Stomach smooth muscle (tissue), 2 donors: ENCODE measurements around the gene PYGM.

ENCODE experiments used
- H3K27ac ChIP-seq: one replicate; pipeline ENCODE4 v1.7.0; 2013; ENCODE audit warnings: mild to moderate bottlenecking, low read length, inconsistent platforms
- H3K27me3 ChIP-seq, 2 donors: one replicate each; pipeline ENCODE4 v1.7.0; 2013; ENCODE audit warnings: low read length in 2 of 2; ENCODE audit not compliant: insufficient read depth in 2 of 2, control insufficient read depth in 1 of 2
- H3K36me3 ChIP-seq, 2 donors: one replicate each; pipeline ENCODE4 v1.7.0; 2013; ENCODE audit warnings: low read length in 2 of 2; ENCODE audit not compliant: control insufficient read depth in 2 of 2, insufficient read depth in 2 of 2
- H3K4me1 ChIP-seq: one replicate; pipeline ENCODE4 v1.7.0; 2013; ENCODE audit warnings: low read length; ENCODE audit not compliant: control insufficient read depth, insufficient read depth
- H3K4me3 ChIP-seq, 2 donors: one replicate each; pipeline ENCODE4 v1.7.0; 2013; ENCODE audit warnings: low read length in 2 of 2
- H3K9ac ChIP-seq, 2 donors: one replicate each; pipeline ENCODE4 v1.7.0; 2013; ENCODE audit warnings: low read length in 2 of 2, mild to moderate bottlenecking in 1 of 2
- H3K9me3 ChIP-seq, 2 donors: one replicate each; pipeline ENCODE4 v1.7.0; 2013; ENCODE audit warnings: low read length in 2 of 2; ENCODE audit not compliant: control insufficient read depth in 2 of 2
- donor health status: healthy.
- donor health status: Pancreatic carcinoma.

Gene PYGM

GRCh38 chr11:64759131-64759721 lies 548 bp downstream of the PYGM start:
- H3K27me3 ChIP-seq, result no peaks in the 10 kb centered on the region
- peak overlapping the region; percentile 26 to 73 for H3K4me3 ChIP-seq
- H3K9ac ChIP-seq, result peak overlapping the region; percentile 55 to 69
- H3K36me3 ChIP-seq, result peaks cover 13 to 16% of the 10 kb centered on the region in 2 donors
- H3K9me3 ChIP-seq, result no peaks in the 10 kb centered on the region
- peaks cover 57% of the 10 kb centered on the region for H3K4me1 ChIP-seq
- H3K27ac ChIP-seq, result peak overlapping the region; percentile 76

GRCh38 chr11:64758330-64759079 lies 1.3 kb downstream of the PYGM start:
- Histone ChIP-seq H3K27ac (peak overlapping the region; percentile 76), H3K4me3 (peak overlapping the region; percentile 26 to 73), H3K36me3 (peaks cover 6 to 11% of the 10 kb centered on the region in 2 donors), H3K4me1 (peaks cover 50% of the 10 kb centered on the region), H3K27me3 (no peaks in the 10 kb centered on the region), H3K9me3 (no peaks in the 10 kb centered on the region), H3K9ac (peak overlapping the region; percentile 9 to 36)

GRCh38 chr11:64757549-64758329 lies 2.0 kb downstream of the PYGM start:
- Histone ChIP-seq H3K4me1 (peaks cover 42% of the 10 kb centered on the region), H3K36me3 (peaks cover 3 to 9% of the 10 kb centered on the region in 2 donors), H3K9ac (no peak overlapping the region), H3K9me3 (no peaks in the 10 kb centered on the region), H3K27me3 (no peaks in the 10 kb centered on the region), H3K4me3 (no peak overlapping the region), H3K27ac (no peak overlapping the region)

- H3K36me3 ChIP-seq, result peaks cover 7 to 24% of the 10 kb centered on the region in 2 donors
- H3K27me3 ChIP-seq, result no peaks in the 10 kb centered on the region
- no peak overlapping the region for H3K4me3 ChIP-seq
- no peak overlapping the region for H3K9ac ChIP-seq
- no peaks in the 10 kb centered on the region for H3K9me3 ChIP-seq
- H3K4me1 ChIP-seq, result peaks cover 27% of the 10 kb centered on the region
- H3K27ac ChIP-seq, result no peak overlapping the region
These were observed 4.0 kb downstream of the PYGM start for GRCh38 chr11:64755681-64756361.

- H3K4me1 ChIP-seq, result peaks cover 19% of the 10 kb centered on the region
- H3K27ac ChIP-seq, result no peak overlapping the region
- no peak overlapping the region for H3K9ac ChIP-seq
- no peak overlapping the region for H3K4me3 ChIP-seq
- no peaks in the 10 kb centered on the region for H3K27me3 ChIP-seq
- H3K9me3 ChIP-seq, result no peaks in the 10 kb centered on the region
- peaks cover 11 to 28% of the 10 kb centered on the region in 2 donors for H3K36me3 ChIP-seq
These were observed 4.7 kb downstream of the PYGM start for GRCh38 chr11:64754919-64755662.

- Histone ChIP-seq H3K27me3 (no peaks in the 10 kb centered on the region), H3K9me3 (no peaks in the 10 kb centered on the region), H3K4me1 (peaks cover 12% of the 10 kb centered on the region), H3K9ac (no peak overlapping the region), H3K4me3 (no peak overlapping the region), H3K27ac (no peak overlapping the region), H3K36me3 (peaks cover 11 to 28% of the 10 kb centered on the region in 2 donors)
These were observed 5.5 kb downstream of the PYGM start for GRCh38 chr11:64754124-64754918.

- H3K4me3 ChIP-seq, result no peak overlapping the region
- H3K4me1 ChIP-seq, result peaks cover 4% of the 10 kb centered on the region
- H3K27ac ChIP-seq, result no peak overlapping the region
- peaks cover 11 to 28% of the 10 kb centered on the region in 2 donors for H3K36me3 ChIP-seq
- H3K9ac ChIP-seq, result no peak overlapping the region
- H3K27me3 ChIP-seq, result no peaks in the 10 kb centered on the region
- H3K9me3 ChIP-seq, result no peaks in the 10 kb centered on the region
These were observed 6.2 kb downstream of the PYGM start for GRCh38 chr11:64753380-64754123.

GRCh38 chr11:64753019-64753379 lies 6.8 kb downstream of the PYGM start:
- no peak overlapping the region for H3K9ac ChIP-seq
- no peak overlapping the region for H3K27ac ChIP-seq
- no peaks in the 10 kb centered on the region for H3K4me1 ChIP-seq
- no peak overlapping the region for H3K4me3 ChIP-seq
- H3K36me3 ChIP-seq, result peaks cover 11 to 28% of the 10 kb centered on the region in 2 donors
- no peaks in the 10 kb centered on the region for H3K27me3 ChIP-seq
- H3K9me3 ChIP-seq, result no peaks in the 10 kb centered on the region
